ELR (cell line): ENCODE results near the gene IRAK1.
A peak's percentile ranks its signal among the peaks of the same experiment; 100 is the strongest.

ENCODE experiments used
- DNase-seq: peaks from one replicate; pipeline ENCODE4 v3.0.0-alpha.2; 2015; ENCODE audit warnings: low read depth

Gene IRAK1

DNA sequence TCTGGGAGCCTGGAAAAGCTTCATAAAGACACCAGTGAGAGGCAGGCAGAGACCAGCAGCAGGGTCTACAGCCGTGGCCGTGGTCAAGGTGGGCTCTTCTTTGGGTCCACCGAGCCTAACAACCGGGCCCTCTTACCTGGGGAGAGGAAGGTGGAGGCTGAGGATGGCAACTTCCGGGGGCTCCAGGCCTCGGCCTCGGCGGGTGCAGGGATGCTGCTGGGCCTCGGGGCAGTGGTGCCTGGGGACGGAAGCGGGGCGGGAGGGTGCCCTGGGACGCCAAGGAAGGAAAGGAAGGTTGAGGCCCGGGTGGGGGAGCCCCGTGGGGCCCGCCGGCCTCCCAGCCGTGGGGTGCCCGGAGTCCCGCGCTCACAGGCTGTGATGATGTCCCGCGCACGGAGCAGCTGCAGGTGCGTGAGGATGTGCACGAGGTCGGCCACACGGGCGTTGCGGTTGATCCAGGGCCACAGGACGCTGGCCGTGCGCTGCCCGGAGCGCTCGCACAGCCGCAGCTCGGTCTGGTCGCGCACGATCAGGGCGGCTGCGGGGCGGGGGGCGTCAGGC, 561 bp downstream of the IRAK1 start:
- peak; percentile 15 for DNase-seq

DNA sequence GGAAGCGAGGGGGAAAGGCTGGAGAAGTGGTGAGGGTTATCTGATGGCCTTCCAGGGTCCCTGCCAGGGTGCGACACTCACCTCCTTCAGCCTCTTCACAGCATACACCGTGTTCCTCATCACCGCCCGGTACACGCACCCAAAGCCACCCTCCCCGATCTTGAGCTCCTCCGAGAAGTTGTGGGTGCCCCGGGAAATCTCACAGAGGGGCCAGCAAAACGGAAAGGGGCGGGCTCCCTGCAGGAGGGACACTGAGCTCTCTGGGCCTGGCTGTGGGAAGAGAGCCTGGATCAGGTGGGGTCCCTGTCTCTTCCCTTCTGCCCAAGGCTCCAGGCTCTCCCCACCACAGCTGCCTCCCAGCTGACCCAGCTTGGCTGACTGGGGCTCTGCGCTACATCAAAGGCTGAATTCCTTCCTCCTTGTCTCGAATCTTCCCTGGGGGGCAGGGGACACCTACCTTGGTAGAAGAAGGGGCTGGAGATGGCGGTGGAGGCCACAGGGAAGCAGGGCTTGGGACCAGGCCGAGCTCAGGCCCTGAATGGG, 1.1 kb downstream of the IRAK1 start:
- DNase-seq, result no peak

- no peak for DNase-seq
Observed at GRCh38 chrX:154017766-154018517, 1.8 kb downstream of the IRAK1 start.

DNA sequence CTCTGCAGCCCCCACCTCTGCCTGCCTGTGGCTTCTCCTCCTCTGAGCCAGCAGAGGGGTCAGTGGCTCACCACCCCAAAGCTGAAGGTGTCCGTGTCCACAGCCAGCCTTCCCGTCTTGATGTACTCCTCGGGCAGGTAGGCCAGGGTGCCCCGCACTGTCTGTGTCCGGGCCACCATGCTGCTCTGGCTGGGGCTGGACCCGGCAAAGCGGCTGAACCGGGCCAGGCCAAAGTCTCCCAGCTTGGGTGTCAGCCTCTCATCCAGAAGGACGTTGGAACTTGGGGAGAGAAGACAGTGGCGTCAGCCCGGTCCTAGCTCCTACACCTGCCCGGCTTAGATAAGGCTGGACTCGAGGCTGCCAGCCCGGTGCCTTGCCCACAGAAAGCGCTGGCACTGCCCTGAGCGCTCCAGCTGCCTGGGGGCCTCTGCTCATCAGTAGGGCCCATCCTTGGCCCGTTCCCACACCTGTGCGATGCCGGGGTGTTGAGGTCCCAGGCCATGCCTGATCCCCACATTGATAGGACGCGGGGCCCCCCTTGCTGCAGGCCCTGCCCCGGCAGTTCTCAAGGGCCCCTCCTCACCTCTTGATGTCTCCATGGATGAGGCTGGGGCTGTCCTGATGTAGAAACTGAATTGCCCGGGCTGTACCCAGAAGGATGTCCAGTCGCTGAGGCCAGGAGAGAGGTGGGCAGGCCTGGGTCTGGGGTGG, 3.2 kb downstream of the IRAK1 start:
- DNase-seq, result no peak

GRCh38 chrX:154015581-154016264, 4.0 kb downstream of the IRAK1 start:
- DNase-seq, result no peak

GRCh38 chrX:154014429-154015380, 5.0 kb downstream of the IRAK1 start:
- DNase-seq, result no peak

GRCh38 chrX:154013614-154014360, 5.9 kb downstream of the IRAK1 start:
- peak; percentile 47 for DNase-seq

- DNase-seq, result no peak
Observed at GRCh38 chrX:154013001-154013421, 6.7 kb downstream of the IRAK1 start.

DNA sequence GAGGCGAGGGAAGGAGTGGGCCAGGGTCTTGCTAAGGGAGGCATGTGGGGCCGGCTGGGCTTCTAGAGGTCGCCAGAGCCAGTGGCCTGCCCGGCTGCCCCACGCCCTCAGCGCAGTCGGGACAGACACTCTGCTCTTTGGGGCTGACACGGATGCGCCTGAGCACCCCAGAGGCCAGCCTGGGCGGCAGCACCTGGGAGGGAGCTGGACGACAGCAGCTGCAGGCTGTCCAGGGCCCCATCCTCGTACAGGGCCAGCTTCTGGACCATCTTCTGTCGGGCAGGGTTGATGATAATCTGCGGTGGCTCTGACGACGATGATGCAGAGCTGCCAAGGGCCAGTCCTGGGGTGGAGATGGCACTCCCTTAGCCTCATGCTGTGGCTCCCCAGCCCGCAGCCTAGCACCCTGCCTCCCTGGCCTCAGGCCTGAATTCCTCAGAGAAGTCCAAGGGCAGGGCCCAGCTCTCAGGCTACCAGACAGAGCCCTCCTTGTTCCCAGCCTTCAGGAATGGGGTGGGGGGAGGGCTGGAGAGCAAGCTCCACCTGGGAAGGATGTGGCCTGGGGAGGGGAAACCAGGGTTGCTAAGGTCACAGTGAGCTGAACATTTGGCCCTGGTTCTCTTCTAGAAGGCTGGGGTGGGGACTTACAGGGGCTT, 7.2 kb downstream of the IRAK1 start:
- no peak for DNase-seq

DNA sequence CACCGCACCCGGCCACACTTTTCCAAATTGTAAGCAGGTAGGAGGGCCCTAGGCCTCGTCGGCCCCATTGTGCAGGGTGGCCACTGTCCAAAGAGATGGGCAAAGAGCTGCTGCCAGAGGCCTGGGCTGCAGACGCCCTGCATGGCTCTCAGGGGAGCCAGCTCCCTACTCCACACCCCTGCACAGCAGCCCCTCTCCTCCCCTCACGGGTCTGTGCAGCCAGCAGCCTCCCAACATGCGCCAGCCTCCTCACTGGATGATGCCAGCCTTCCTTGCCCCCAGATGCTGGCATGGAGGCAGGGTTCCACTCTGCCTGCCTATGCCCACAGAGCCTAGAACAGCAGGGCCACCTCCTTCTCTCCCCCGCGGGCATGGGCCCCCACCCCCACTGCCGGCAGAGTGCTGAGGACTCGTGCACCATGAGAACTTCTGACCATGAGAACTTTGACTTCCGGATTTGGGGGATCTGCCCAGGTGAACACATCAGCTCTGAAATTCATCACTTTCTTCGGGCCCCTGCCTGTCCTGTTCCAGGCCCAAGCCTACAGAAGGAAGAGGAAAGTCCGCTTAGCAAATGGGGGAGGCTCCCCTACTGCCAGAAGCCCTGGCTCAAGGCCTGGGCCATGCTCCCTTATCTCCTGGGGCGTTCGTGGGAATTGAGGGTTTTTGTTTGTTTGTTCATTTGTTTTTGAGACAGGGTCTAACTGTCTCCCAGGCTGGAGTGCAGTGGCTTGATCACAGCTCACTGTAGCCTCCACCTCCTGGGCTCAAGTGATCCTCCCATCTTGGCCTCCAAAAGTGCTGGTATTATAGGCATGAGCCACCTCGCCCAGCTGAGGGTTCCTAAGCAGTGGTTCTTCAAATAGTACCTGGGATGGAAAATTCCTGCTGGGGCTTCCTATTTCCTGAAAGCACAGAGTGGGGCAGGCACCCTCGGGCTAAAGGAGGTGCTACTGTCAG, 8.0 kb downstream of the IRAK1 start:
- no peak for DNase-seq

DNA sequence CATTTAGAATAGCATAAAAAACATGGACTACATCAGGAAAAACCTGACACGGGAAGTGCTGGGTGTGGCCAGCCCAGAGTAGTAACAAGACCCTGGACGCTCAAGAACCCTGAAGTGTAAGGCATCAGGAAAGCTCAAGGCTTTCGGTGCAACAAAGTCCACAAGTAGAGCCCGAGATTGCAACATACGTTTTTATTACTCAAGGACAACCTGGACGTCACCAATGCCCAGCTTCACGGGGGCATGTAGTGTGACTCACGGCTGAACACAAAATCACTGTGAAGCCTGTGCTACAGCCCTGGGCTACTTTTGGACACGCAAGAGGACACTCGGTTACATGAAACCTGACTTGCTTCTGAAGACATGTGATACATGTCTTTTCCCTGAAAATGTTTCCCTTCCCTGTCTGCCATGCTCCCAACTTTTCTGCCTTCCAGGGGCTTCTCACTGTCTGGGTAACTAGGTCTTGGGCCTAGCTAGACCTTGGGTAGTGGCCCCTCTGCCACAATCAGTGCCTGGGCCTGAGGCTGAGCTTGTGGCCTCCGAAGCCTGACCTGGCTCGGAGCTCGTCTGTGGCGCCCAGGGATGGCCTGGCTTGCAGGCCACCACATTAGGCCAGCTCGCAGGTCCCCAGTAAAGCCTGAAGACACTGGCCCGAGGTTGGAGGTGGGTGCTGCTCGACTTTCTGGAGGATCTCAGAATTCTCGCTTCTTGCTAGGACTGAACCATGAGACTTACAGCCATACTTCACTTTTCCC, 9.2 kb downstream of the IRAK1 start:
- peak; percentile 48 for DNase-seq

DNA sequence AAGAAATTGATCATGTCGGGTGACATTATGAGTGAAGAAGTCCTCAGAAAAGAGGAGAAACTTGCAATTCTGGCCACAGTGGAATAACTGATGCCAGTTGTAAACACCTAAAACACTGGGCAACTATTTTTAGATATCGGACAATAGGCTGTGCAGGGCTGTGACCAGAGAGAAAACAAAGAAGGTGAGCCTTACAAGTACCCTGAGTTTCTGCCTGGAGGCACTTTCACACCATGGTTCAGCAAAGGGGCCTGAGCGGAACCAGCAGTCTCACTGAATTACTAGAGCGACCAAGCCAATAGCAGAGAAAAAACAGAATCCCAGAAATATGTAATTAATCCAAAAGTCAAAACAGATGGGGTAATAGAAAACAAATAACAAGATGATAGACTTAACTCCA, 11.2 kb downstream of the IRAK1 start:
- no peak for DNase-seq

- DNase-seq, result no peak
Observed at GRCh38 chrX:154006947-154007346, 12.8 kb downstream of the IRAK1 start.

GRCh38 chrX:154004315-154004714, 15.4 kb downstream of the IRAK1 start:
- no peak for DNase-seq

GRCh38 chrX:154002215-154002719, 17.4 kb downstream of the IRAK1 start:
- DNase-seq, result peak; percentile 59

- DNase-seq, result no peak
Observed at GRCh38 chrX:154000051-154000450, 19.7 kb downstream of the IRAK1 start.

DNA sequence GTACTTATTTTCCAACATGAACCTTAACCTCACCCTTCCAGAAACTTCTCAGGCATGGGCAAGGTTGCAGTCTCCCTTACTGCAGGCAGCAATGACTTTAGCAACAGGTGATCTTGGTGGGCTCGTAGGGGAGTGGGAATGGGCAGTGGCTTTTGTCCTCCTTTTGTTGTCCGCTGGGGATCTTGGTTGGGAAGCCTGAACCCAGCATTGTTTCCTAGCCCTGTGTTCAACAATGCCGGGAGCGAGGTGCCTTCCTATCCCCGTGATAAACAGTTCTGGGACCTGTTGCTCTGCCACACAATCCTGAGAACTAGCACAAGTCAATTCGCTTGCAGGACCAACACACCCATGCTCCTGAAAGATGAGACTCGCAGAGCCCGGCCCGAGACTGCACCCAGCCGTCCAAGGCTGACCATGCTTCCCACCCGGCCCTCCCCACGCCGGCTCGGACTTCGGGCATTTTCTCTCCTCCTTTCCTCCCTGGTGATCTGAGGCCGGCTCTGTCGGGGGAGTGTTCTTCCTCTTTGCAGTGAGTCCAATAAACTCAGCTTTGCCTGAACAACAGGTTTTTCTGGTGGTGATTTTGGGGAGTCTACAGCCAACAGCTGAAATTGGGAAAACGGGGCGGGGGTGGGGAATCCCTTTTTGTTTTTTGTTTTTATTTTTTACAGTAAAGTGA, 20.2 kb downstream of the IRAK1 start:
- DNase-seq, result no peak
